ENCODE measurements around the gene LCNL1. TPM values are rescaled to one million over a fixed set of nuclear protein-coding genes. Genes with fewer than 3 reads are reported as not detected.

Gene LCNL1
- not detected in 2 replicates for total RNA-seq (2014; rRNA removed; shearing (Covaris generic))

DNA sequence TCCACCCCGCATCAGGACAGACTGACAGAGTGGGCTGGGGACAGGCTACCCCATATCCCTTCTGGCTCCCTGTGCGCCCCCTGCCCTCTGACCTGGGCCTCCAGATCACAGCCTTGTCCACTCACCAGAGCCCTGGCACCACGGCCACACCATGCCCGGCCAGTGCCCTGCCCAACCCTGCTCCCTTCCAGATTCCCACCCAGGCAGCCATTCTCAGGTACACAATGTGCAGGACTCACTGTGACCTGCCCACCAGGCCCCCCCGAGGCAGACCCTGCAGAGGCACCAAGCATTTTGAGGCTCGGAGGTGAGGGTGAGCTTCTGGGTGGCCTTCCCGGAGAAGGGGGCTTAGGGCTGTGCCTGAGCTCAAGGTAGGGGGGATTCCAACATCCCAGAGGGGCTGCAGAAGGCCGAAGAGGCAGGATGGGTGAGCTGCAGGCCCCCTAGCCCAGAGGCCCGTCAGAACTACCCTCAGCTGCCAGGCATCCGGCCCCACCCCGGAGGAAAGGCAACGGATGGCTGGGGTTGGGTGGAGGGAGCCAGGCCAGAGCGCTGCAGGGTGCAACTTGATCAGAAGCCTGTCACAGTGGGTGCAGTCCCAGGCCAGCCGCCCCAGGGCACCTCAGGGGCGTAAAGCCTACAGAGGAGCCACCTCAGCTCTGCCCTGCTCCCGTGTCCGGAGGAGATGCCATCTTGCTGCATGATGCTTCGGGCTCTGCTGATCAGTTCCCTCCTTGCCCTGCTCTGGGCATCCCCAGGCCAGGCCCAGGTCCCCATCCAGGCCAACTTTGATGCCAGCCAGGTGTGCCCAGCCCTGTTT is at the start of gene LCNL1:
LCNL1 (plus strand) TSS at position 762 of the 820 bp plus-strand sequence. CDS start 594 bp downstream, outside the sequence.
- H3K27ac ChIP-seq: no peak within 1 kb of the TSS
- DNase-seq: no peak
- H3K27me3 ChIP-seq: no peaks in the 10 kb centered on the region; the same call in 1 of the 2 replicates
- no peak within 1 kb of the TSS for H3K4me3 ChIP-seq
- no peaks in the 10 kb centered on the region for H3K9me3 ChIP-seq (replicated peaks)
- H3K4me1 ChIP-seq: peaks cover 17% of the 10 kb centered on the region; the same call in 1 of the 2 replicates
- no peaks in the 10 kb centered on the region for H3K36me3 ChIP-seq

DNA sequence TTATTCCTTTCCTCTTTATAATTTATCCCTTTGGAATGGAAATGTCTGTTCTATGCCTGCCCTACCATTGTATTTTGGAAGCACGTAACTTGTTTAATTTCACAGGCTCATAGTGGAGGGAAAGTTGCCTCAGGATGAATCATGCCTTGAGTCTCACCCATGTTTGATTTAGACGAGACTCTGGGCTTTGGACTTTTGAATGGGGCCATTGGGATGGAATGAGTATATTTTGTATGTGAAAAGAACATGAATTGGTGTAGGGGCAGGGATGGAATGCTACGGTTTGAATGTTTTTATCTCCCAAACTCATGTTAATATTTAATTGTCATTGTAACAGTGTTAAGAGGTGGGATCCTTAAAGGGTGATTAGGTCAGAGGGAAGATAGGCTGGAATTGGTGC is 48.5 kb upstream of the LCNL1 start:
- Histone ChIP-seq H3K4me1 (no peaks in the 10 kb centered on the region), H3K4me3 (no peak overlapping the region), H3K27me3 (no peaks in the 10 kb centered on the region), H3K36me3 (peaks cover 25% of the 10 kb centered on the region), H3K9me3 (replicated peaks) (peaks cover 7% of the 10 kb centered on the region), H3K27ac (no peak overlapping the region)
- no peak for DNase-seq

DNA sequence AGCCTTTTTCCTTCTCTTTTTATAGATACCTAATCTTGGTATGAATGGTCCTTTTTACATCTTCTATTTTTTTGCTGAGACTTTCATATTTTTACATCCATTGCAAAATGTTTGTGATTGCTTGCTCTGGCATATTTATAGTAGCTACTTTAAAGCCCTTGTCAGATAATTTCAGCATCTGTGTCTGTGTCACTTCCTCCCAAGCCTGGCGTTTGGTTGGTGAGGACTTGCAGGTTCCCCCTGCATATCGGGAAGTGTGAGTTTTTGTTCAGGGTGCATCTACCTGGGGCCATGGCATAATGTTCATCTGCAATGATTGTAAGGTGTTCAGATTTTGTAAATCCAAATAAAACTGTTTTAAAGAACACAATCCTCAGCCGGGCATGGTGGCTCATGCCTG is 47.1 kb upstream of the LCNL1 start:
- DNase-seq: no peak

DNA sequence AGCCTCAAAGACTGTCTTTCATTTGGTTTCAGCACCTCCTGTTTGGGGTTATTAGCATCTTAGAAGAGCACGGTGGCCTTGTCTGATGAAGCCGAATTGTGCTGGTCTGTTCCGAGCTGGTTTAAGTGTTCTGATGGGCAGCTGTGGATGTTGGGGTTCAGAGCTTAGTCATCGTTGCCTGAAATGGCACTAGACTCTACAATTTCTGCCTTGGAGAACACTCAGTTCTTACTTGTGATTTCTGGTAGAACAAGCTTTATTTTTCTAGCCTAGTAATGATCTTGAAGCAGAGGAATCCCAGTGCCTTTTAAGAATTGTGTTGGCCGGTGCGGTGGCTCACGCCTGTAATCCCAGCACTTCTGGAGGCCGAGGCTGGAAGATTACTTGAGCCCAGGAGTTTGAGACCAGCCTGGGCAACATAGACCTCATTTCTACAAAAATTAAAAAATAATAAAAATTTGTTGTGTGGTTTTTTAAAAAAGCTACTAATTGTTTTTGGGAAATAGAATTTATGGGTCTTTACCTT is 46.1 kb upstream of the LCNL1 start:
- no peak for DNase-seq
- H3K9me3 ChIP-seq (replicated peaks): peaks cover 6% of the 10 kb centered on the region

More for the DNA sequence above, 47.1 kb upstream of the LCNL1 start:
- Histone ChIP-seq H3K27me3 (no peaks in the 10 kb centered on the region), H3K4me1 (no peaks in the 10 kb centered on the region), H3K27ac (no peak overlapping the region), H3K36me3 (peaks cover 37% of the 10 kb centered on the region), H3K4me3 (no peak overlapping the region), H3K9me3 (replicated peaks) (peaks cover 7% of the 10 kb centered on the region)

DNA sequence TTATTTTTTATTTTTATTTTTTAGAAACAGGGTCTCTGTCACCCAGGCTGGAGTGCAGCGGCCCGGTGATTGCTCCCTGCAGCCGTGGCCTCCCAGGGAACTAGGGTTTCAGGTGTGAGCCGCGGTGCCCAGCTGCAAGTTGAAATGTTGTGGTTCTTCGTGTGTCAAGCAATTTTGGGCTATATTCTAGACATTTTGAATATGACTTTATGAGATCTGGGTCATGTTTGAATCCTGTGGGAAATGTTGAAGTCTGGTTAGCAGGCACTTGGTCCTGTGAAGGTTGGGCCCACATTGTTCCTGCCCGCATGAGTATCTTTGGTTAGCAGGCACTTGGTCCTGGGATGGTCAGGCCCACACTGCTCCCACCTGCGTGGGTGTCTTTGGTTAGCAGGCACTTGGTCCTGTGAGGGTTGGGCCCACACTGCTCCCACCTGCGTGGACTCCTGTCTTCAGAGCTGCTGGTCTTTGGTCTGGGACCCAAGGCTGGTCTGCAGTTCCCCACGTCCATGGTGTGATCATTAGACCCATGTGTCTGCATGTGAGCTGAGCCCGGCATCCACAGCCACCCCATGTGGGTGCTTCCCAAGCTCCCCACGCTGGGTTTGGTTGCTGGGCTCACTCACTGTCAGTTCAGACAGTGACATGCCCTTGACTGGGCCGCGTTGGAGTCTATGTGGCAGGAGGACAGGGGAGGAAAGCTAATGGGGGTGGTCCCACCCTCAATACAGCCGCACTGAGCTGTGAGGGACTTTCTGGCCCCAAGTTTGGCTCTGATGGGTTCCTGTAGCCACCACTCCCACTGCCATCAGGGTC is 45.4 kb upstream of the LCNL1 start:
- no peak for DNase-seq
- H3K27me3 ChIP-seq: no peaks in the 10 kb centered on the region
- H3K4me3 ChIP-seq: no peak overlapping the region
- H3K4me1 ChIP-seq: no peaks in the 10 kb centered on the region
- H3K36me3 ChIP-seq: peaks cover 46% of the 10 kb centered on the region
- H3K9me3 ChIP-seq (replicated peaks): peaks cover 2% of the 10 kb centered on the region; the same call in 1 of the 2 replicates
- no peak overlapping the region for H3K27ac ChIP-seq

More for the DNA sequence above, 46.1 kb upstream of the LCNL1 start:
- Histone ChIP-seq H3K4me1 (no peaks in the 10 kb centered on the region), H3K27ac (no peak overlapping the region), H3K4me3 (no peak overlapping the region), H3K27me3 (no peaks in the 10 kb centered on the region), H3K36me3 (peaks cover 43% of the 10 kb centered on the region)

DNA sequence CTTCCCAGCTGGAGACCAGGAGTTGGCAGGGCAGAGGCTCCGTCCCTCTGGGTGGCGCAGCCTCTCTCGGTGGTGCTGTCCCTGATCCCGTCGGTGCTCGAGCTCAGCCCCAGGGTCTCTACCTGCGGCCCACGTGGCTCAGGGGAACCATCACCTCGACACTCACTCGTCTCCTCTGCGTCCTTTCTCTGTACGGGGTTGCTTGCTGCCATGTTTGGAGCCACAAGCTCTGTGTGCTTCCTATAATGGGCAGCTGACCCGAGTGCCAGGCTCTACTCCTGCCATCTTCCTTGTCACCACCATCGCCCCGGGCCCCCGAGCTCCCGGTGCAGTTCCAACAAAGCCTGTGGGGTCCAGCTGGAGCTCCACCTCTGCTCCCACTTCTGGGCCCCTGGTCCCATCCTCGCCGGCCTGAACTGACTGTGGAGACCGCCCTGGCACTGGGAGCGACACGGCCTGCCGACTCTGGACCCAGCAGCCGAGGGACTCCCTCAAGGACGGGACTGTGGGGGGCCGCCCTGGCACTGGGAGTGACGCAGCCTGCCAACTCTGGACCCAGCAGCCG is 43.3 kb upstream of the LCNL1 start:
- H3K27ac ChIP-seq: no peak overlapping the region
- peaks cover 2% of the 10 kb centered on the region; the same call in 1 of the 2 replicates for H3K9me3 ChIP-seq (replicated peaks)
- peaks cover 50% of the 10 kb centered on the region for H3K36me3 ChIP-seq
- H3K27me3 ChIP-seq: no peaks in the 10 kb centered on the region
- H3K4me1 ChIP-seq: peaks cover 3% of the 10 kb centered on the region; the same call in 1 of the 2 replicates
- DNase-seq: no peak
- no peak overlapping the region for H3K4me3 ChIP-seq

DNA sequence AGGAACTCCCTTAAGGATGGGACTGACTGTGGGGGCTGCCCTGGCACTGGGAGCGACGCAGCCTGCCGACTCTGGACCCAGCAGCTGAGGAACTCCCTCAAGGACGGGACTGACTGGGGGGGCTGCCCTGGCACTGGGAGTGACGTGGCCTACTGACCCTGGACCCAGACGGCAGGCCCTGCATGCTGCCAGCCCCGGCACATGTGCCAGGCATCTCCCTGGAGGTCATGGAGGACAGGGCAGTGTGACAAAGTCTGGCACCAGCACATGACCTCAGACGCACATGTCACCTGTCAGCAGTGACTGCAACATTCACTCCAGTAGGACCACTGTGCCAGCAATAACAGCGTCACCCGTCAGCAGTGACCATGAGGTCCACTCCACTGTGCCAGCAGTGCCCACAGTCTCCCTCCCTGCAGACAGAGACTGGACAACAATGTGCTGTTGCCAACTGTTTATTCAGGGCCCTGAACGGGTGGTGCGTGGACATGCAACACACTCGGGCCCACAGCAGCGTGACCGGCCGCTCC is 42.7 kb upstream of the LCNL1 start:
- peaks cover 3% of the 10 kb centered on the region; the same call in 1 of the 2 replicates for H3K4me1 ChIP-seq
- 0 out of 2 replicates have a peak, but pooled peaks cover 2% of the 10 kb centered on the region for H3K9me3 ChIP-seq (replicated peaks)
- H3K27me3 ChIP-seq: no peaks in the 10 kb centered on the region
- no peak overlapping the region for H3K27ac ChIP-seq
- DNase-seq: no peak
- H3K36me3 ChIP-seq: peaks cover 48% of the 10 kb centered on the region
- no peak overlapping the region for H3K4me3 ChIP-seq

DNA sequence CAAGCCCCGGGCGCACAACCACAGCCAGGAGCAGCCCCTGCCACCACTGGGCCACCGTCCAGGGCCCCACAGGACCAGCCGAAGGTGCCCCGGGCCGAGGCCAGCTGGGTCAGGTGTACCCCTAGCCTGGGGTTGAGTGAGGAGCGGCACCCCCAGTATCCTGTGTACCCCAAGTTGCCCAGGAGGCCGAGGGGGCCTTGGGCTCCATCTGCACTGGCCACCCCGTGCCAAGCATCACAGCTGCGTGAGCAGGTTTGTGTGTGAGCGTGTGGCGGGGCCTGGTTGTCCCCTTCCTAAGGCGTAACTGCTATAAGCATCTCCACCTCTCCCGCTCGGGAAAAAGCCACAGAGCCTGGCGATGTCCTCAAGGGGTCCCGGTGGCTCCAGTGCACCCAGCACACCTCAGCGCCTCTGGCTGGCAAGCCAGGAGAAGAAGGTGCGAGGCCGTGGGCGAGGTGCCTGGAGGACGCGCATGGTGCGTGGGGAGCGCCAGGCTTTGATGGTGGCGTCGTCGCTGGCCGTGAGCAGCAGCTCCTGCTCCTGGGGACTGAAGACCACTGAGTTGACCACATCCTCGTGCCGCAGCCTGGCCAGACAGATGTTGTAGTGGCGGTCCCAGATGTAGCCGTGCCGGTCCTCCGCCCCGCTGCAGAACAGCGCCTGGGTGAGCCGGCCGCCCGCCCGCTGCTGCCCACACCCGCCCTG is 42.1 kb upstream of the LCNL1 start:
- DNase-seq: no peak
- no peaks in the 10 kb centered on the region for H3K27me3 ChIP-seq
- no peak overlapping the region for H3K27ac ChIP-seq
- peaks cover 3% of the 10 kb centered on the region; the same call in 1 of the 2 replicates for H3K4me1 ChIP-seq
- H3K36me3 ChIP-seq: peaks cover 48% of the 10 kb centered on the region
- H3K4me3 ChIP-seq: no peak overlapping the region
- H3K9me3 ChIP-seq (replicated peaks): 0 out of 2 replicates have a peak, but pooled peaks cover 2% of the 10 kb centered on the region

DNA sequence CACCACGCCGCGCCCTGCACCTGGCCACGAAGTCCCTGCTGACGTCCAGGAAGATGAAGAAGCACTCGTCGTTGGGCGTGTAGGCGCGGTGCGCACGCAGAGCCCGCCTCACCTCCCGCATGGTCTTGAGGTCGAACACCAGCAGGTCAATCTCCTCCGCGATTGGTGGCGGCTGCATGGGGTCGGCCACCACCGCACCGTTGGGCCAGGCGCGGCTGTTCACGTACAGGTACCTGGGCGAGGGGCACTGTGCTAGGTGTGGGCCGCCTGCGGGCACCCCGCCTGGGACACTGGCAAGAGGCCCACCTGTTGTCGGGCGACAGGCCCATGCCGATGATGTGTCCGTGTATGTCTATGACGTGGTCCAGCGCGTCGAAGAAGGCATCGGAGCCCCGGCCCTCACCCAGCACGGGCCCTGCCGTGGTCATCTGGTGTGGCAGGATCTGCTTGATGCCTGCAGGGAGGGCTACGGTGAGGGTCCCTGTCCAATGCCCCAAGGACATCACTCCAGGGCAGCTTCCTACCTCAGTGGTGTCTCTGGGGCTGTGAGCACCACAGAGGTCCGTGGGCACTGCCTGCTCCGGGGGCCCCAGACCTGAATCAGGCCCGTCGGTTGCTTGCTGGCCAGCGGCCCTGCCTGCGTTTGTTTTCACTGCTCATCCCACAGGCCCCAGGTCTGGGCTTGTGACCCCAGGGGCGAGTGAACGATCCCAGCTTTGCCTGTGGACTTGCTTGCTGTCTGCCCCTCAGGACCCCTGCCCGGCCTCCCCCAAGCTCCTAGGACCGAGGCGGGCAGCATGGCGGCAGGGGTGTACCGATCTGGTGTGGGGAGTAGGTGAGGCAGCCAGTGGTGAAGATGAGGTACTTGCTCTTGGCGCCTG is 41.3 kb upstream of the LCNL1 start:
- Histone ChIP-seq H3K27me3 (no peaks in the 10 kb centered on the region), H3K4me3 (no peak overlapping the region), H3K9me3 (replicated peaks) (0 out of 2 replicates have a peak, but pooled peaks cover 2% of the 10 kb centered on the region), H3K4me1 (peaks cover 3% of the 10 kb centered on the region; the same call in 1 of the 2 replicates), H3K27ac (no peak overlapping the region), H3K36me3 (peaks cover 48% of the 10 kb centered on the region)
- no peak for DNase-seq

DNA sequence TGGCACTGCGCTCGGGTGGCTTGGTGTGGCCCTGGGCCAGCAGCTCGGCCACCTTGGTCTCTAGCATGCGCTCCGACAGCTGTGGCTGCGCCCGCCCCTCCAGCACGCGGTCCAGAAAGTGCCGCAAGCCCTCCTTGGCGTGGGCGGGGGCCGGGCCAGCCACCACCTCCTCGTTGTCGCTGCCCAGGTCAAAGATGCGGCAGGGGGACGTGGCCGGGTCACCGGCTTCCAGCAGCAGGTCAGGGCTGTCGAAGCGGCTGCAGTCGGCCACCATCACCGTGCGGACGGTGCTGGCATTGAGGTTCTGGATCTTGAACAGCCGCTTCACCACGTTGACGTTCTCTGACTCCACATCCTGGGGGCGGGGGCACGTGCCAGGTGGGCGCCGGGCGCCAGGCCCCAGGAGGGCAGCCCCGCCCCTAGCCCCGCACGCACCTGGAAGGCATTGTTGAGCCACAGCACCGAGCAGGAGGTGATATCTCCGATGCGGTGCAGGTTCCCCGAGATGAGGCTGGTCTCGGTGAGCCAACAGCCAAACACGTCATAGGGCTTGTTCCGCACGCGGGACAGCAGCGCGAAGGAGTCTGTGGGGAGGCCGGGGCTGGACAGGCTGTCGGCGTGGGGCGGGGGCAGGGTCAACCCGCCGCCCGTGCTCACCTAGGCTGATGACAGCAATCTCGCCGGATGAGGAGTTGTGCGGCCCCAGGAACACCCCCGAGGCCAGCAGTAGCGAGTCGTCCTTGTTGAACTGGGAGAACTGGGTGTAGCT is 40.5 kb upstream of the LCNL1 start:
- H3K4me3 ChIP-seq: no peak overlapping the region
- H3K4me1 ChIP-seq: peaks cover 3% of the 10 kb centered on the region; the same call in 1 of the 2 replicates
- H3K27me3 ChIP-seq: peaks cover 3% of the 10 kb centered on the region; the same call in 1 of the 2 replicates
- H3K36me3 ChIP-seq: peaks cover 46% of the 10 kb centered on the region
- no peak for DNase-seq
- H3K9me3 ChIP-seq (replicated peaks): 0 out of 2 replicates have a peak, but pooled peaks cover 2% of the 10 kb centered on the region
- H3K27ac ChIP-seq: no peak overlapping the region

DNA sequence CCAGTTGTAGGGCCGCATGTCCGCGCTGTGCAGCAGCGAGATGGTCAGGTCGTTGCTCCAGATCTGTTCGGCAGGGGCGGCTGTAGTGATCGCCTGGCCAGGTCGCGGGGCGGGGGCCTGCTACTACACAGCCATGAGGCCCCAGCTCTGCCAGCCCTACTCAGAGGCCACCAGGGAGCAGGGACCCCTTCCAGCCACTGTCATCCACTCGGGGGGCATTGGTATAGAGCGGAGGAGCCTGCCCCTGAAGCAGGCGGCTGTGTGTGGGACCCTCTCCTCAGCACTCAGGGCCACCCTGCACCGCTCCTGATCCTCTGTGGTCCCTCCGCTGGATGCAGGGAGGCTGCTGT is 39.9 kb upstream of the LCNL1 start:
- peaks cover 41% of the 10 kb centered on the region for H3K36me3 ChIP-seq
- no peak overlapping the region for H3K4me3 ChIP-seq
- DNase-seq: no peak
- 0 out of 2 replicates have a peak, but pooled peaks cover 2% of the 10 kb centered on the region for H3K9me3 ChIP-seq (replicated peaks)
- peaks cover 3% of the 10 kb centered on the region; the same call in 1 of the 2 replicates for H3K4me1 ChIP-seq
- H3K27ac ChIP-seq: no peak overlapping the region
- H3K27me3 ChIP-seq: peaks cover 7% of the 10 kb centered on the region; the same call in 1 of the 2 replicates
